NCI-H748 treated with DMSO at 0.1 percent for 48 hours (cell line): ENCODE results near the gene CEP55.
A peak's percentile ranks its signal among the peaks of the same experiment; 100 is the strongest.

Source experiments
- DNase-seq: peaks from one replicate; lab custom pipeline; 2025; lab: John Stamatoyannopoulos, UW

The CEP55 gene

GRCh38 chr10:93469454-93469853, 27.0 kb upstream of the CEP55 start:
- DNase-seq = no peak

GRCh38 chr10:93471110-93471651, 25.2 kb upstream of the CEP55 start:
- DNase-seq = no peak

GRCh38 chr10:93473161-93473560, 23.3 kb upstream of the CEP55 start:
- DNase-seq = no peak

- no peak for DNase-seq
Observed at GRCh38 chr10:93473804-93474472, 22.5 kb upstream of the CEP55 start.

GRCh38 chr10:93475227-93475626, 21.2 kb upstream of the CEP55 start:
- no peak for DNase-seq

GRCh38 chr10:93475871-93476270, 20.5 kb upstream of the CEP55 start:
- no peak for DNase-seq

GRCh38 chr10:93476756-93477155, 19.7 kb upstream of the CEP55 start:
- DNase-seq = no peak

GRCh38 chr10:93478873-93479272, 17.5 kb upstream of the CEP55 start:
- no peak for DNase-seq

- DNase-seq = no peak
Observed at GRCh38 chr10:93481637-93482144, 14.7 kb upstream of the CEP55 start.

GRCh38 chr10:93482145-93482834, 14.1 kb upstream of the CEP55 start, which contains the start of gene MYOF:
MYOF (minus strand) TSS chr10:93482334; CDS start chr10:93482194, 140 bp downstream.
- peak; percentile 10 for DNase-seq

GRCh38 chr10:93485690-93486089, 10.7 kb upstream of the CEP55 start:
- DNase-seq = no peak

GRCh38 chr10:93488956-93489528, 7.4 kb upstream of the CEP55 start:
- DNase-seq = no peak

GRCh38 chr10:93491602-93492121, 4.8 kb upstream of the CEP55 start:
- no peak for DNase-seq

- DNase-seq = no peak
Observed at GRCh38 chr10:93493162-93493561, 3.2 kb upstream of the CEP55 start.

GRCh38 chr10:93494494-93494893, 1.9 kb upstream of the CEP55 start:
- DNase-seq = no peak

GRCh38 chr10:93495654-93496321, 624 bp upstream of the CEP55 start:
- DNase-seq = peak; percentile 49

GRCh38 chr10:93498166-93498565, 1.8 kb downstream of the CEP55 start:
- DNase-seq = no peak

GRCh38 chr10:93501650-93502049, 5.2 kb downstream of the CEP55 start:
- DNase-seq = no peak

- DNase-seq = no peak
Observed at GRCh38 chr10:93503075-93503474, 6.7 kb downstream of the CEP55 start.

- DNase-seq = no peak
Observed at GRCh38 chr10:93505075-93505474, 8.7 kb downstream of the CEP55 start.

- no peak for DNase-seq
Observed at GRCh38 chr10:93509816-93510215, 13.4 kb downstream of the CEP55 start.

GRCh38 chr10:93512565-93512964, 16.2 kb downstream of the CEP55 start:
- no peak for DNase-seq
